Pulmonary artery endothelial cell (primary cell): ENCODE measurements around the gene MGP. TPM values are rescaled to one million over a fixed set of nuclear protein-coding genes. Genes with fewer than 3 reads are reported as not detected.

Experiments used
- DNase-seq: peaks from one replicate; pipeline ENCODE4 v3.0.0-alpha.2; 2011; ENCODE audit warnings: low read depth, low spot score
- total RNA-seq: library from RNA; depleted of rRNA; stranded (reverse); fragments of >200 nt; gene quantifications from 2 replicates; pipeline ENCODE4 v1.2.3, GENCODE V29; 2014

Gene MGP
- total RNA-seq, 1 donor from 2014 or later = 196 TPM

DNA sequence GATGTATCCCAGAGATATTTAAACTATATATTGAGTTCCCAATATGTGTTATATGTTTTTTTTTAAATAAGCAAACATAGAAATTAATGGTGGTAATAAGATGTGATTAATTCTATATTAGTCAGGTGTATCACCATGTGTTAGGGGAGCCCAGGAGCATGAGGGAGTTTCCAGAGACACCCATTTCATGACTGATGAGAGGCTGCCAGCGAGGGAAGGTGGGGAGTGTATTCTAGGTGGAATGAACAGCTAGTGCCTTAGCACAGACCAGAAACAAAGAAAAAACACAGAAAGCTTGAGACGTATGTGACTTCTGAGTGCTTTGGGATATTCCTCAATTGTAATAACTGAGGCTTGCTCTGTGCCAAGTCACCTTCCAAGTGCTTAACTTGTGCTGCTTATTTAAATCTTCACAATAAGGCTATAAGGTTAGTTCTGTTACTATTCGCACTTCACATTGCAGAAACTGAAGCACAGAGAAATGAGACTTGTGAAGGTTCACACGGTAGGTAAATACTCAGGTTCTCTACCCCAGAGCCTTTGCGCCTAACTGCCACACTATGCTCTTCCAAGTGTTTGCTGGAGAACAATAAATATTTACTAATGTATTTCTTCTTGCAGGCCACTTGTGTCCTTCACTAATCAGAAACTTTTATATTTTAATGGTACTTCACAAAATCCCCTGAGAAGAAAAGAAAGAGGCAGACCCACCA, 17.9 kb upstream of the MGP start:
- DNase-seq = no peak

DNA sequence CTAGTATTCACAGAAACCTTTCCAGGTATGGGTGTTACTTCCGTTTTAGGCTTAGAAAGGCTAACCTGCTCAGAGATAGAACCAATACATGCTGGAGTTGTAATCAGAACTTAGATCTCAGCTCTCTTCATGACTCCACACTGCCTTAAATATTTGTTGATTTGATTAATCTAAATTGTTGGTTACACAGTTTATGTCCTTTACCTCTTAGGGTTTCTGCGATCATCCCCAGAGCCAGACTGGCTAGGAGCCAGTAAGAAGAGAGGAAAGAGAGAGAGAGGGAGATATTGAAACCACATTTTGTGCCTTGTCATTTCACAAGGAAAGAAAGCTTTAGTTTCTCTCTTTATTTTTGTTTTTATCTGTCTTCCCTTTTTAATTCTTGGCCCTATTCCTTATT, 16.8 kb upstream of the MGP start:
- DNase-seq = no peak

DNA sequence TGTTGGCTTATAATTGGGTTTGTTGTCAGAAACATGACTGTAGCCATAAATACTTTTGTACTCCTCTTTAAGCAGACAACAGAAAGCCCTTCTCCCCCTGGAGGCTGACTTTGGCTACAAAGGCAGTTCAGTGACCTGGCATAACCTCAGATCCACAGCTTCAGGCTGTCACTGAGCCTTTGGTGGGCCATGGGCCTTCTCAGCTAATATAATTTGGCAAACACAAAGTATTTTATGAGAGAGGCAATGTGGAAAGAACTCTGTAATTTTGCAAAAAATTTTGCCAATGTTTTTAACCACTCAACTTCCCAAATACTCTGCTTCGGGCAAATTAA, 15.5 kb upstream of the MGP start:
- no peak for DNase-seq

DNA sequence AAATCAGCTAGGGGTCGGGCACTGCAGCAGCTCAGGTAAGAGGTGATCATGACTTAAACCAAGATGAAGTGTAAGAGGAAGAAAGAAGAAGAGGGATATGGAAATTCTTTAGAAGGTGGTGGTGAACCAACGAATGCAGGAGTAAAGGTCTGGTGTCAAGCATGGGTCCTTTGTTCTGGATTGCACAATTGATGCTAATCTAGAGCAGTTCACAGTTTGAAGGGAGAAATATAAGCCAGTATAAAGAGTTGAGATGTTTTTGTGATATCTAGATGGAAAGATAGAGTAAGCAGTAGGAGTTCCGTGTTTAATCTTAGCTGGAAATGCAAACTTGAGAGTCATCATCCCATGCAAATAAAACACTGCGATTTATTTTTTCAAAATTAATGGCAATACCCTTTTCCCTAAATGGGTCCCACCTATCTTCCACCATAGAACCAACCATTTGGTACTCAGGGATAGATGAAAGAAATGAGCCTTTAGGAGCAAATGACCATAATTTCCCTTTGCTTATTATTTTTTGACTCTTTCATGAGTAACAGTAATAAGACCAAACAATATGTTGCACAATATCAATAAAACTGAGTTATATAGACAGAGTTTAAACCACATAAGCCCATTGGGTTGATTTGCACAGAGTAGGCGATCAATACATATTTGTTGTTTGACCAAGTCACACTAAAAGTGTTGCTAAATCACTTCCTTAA, 15.0 kb upstream of the MGP start:
- no peak for DNase-seq

DNA sequence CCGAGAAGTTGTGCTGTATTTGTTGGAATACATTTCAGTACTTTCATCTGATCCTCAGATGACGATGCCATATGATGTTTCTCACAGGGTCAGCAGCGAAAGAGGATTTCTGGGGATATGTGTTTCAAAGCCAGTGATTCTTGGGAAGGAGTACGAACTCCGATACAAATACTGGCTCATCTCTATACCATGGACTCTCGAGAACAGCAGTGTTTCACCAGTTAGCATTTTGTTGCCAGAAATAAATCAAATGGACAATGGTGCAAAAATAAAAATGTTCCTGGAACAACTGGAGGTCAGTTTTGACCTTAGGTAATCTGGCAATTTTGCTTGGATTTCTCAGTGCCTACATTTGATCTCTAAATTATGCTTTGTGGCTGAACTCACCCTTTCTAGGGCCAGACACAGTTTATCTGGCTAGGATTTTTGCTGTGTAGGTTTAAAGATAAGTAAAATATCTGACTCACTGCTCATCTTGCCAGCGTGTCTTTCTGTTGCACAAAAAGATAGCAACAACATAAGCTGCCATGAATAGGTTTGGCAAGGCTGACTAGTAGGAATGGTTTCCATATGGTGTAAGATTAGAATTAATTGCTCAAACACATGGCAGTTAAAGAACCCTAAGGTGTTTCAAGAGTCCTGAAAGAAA, 11.0 kb upstream of the MGP start:
- DNase-seq = no peak

DNA sequence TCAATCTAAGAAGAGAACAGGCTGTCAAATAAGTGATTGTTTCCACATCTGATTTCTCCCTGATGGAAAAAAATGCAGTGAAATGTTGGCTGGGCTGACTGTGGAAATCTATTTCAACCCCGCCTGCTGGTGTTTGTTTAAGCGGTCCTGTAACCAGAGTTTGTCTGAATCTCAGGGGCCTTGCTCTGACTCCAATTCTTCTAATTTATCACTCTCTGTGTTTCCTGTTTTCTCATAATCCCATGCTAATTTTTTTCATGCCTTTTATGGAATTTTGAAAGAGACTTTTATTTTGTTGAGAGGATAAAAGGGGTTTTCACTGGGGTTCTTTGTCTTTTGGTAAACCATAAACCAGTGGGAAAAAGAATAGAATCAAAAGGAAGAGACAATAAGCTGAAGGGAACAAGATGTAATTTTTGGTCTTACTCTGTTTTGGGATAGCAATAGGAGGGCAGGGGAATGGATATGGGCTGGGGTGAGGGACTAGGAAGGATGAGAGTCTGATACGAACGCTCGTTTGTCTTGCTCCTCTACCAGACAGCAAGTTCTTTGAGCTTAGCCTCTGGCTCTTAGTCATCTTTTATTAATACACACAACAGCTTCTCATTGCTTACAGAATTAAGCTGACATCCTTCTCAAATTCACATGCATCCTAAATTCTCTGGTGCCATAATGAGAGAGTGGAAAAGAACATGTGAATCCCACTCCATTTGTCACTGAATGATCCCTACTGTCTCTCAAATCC, 8.0 kb upstream of the MGP start:
- DNase-seq = no peak

DNA sequence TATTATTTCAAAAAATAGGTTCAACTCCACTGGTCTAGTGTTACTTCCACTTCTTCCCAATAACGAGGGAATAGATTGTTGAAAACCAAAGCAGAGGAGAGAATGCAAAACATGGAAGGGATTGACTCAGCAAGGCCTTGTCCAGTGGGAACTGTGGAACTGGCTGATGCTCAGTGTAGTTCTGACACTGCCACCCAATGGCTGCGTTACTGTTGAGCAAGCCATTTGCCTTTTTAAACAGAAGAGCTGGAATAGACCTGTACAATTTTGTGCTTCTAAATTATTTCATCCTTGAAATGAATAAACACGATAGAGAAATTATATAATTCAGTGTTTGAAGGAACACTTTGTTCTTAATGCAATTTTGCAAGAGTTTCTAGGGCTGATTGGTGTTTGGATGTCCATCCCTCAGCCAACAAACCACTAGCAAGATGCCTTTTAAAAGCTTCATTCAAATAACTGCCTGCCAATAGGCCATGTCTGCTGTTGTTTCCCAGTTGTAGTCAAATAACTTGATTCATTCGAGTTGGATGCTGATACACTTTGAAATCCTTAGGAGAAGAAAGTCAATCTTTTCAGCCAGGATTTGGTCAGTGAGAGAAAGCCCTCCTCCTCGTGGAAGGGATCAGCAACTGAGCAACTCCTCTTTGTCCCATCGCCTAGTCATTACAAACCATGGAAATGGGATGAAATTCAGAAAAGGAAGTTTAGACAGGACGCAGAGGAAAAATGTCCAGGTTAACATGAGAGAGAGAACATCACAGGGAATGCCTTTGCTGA, 7.3 kb upstream of the MGP start:
- no peak for DNase-seq

DNA sequence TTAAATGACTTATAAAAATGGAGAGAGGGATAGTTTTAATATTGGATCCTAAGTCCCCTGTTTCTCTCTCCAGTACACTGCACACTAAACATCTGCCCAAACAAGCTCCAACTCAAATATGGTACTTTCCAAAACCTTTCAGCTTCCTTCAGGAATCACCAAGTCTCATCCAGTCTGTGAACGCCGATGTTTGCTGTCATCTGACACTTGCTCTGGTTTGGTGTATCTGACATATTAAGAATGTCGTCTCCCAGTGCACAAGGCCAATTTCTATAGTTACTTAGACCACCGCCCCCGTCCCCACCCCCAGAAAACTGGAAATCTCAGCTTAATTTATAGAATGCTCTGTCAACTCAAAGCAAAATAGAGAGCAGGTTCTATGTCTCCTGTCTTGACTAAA, 5.0 kb upstream of the MGP start:
- DNase-seq = no peak

DNA sequence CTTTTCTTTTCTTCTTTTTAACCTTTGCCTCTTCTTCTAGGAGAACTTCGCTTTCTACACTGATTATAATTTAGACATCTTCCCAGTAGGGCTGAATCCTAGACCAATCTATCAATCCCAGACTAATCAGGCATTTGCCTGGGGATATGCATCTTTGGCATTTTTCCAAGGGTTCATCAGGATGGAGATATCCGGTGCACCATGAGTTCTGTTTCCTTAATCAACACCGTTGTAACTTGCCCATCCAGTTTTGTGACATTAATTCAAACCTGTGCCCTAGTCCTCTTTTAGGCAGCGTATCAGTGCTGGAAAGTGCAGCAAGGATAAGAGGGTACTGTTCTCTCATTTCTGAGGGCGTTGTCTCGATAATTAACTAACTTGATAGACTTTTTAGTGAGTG, 617 bp upstream of the MGP start:
- no peak for DNase-seq

DNA sequence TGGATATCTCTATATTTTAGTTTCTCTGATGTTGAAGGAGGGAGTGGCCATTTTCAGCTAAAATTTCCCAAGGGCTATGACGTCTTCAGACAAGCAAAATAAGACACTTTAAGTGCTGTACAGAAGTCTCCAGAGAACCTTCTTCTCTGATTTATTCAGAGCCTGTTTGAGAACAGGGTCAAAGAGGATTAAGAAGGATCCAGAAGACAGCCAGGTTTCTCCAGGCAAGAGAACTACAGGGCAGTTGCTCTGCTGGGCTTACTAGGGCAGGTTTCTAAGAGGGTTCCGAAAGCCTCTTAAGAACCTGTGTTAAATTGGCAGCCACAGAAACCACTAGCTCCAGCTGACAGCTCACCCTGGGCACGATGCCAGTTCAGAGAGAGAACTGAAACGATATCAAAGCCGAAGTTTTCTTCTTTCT, 1.2 kb downstream of the MGP start:
- DNase-seq = peak; percentile 60

DNA sequence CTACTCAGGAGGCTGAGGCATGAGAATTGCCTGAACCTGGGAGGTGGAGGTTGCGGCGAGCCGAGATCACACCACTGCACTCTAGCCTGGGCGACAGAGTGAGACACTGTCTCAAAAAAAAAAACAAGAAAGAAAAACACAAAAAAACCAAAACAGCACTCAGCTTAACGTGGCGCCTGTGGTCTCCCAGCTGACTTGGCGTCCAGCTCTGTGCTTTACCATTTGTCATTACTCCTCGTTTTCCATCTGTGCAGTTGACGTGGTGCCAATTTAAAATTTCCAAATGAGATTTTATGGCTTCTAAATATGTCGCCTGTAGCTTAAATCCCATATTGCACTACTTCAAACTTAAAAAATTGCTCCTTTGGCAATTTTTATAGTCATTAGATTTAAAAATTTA, 2.0 kb downstream of the MGP start:
- DNase-seq = no peak

DNA sequence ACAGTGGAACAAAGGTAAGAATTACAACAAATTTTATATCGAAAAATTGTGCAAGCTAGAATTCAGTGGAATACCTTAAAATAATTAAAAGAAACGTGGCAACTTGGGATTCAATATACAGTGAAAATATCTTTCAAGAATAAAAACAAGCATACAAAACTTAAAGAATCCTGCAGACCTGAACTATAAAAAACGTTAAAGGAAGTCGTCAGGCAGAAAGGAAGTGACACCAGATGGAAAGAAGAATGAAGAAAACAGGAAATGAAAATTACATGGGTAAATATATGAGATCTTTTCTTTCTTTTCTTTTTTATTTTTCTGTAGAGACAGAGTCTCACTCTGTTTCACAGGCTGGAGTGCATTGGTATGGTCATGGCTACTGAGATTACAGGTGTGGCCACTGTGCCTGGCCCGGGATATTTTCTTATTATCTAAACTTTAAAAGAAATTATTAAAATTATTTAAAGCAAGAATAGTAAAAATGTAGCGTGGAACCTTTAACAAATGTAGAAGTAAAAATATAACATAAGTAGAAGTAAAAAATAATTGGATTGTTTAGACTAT, 4.7 kb downstream of the MGP start:
- DNase-seq = no peak

DNA sequence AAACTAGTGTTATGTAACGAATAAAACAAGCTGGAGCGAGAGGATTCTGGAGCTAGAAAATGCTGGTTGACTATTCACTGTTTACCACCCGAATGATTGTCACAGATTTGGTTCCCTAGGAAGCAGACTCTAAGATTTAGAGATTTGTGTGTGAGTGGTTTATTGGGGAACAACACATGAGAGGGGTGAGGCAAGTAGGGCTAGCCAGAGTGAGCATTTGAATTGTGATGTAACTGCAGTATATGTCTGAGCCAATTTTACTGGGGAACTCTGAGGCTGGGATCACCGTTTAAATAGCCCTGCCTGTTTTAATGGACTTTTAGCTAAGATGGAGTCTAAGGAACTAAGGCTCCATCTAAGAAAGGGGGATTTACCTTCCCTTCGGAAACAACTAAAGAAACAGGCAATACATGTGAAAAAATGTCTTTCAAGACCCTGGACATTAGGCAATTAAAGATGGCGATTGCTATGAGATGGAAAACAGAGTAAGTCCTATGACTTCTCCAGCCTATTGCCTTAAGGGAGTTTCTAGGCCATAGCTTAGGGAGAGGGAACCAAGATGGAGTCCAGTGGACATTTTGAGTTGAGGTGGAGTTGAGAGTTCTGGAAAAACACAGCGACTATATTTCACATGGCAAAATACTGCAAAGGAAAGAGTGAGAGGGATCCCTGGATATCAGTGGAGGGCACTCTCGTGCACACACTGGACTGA, 6.3 kb downstream of the MGP start:
- DNase-seq = no peak

DNA sequence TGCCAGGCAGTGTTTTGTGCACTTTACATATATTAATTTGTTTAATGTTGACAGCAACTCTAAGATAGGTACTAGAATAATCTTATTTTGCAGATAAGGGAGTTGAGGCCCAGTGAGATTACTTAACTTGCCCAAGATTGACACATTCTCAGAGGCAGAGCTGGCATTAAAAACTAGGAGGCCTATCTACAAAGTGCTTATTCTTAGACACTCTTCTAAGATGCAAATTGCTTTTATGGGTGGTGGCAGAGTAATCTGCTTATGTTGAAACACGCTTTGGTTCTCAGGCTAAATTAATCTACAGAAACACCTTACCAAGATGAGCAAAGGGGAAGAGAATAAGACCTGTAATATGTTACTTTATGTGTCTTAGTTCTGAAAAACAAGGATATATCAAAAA, 7.2 kb downstream of the MGP start:
- DNase-seq = no peak

DNA sequence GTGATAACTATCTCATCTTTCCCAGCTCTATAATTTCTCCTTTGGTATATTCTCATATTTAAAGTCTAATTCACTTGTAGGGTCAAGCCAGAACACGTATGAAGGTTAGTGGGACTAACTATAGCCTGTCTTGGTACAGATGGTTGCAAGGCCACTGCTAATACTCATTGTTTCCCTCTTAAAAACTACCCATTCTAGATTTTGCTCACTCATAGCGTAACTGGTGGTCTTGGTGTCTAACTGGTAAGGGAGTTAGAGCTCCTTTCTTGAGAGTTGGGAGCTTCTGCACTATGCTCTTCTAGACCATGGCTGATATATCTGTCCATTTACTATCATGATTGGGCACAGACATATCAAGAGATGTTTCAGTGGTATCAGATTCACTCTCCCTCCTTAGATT, 8.8 kb downstream of the MGP start:
- DNase-seq = no peak

DNA sequence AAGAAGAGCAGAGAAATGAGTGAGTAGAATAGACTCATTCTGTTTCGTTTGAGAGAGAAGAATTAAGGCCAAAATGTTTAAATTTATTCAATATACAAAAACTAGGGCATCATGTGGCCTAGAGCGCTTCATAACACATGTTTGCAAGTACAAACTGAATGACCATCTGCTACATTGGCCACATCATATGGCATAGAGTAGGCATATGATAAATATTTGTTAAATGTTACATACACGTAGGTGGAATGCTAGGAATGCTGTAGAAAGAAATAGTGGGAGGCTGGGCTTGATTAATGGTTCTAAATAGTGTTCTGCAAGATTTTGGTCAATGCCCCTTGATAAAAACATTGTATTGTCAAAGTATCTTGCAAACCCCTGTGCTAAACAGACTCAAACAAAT, 10.8 kb downstream of the MGP start:
- DNase-seq = no peak

DNA sequence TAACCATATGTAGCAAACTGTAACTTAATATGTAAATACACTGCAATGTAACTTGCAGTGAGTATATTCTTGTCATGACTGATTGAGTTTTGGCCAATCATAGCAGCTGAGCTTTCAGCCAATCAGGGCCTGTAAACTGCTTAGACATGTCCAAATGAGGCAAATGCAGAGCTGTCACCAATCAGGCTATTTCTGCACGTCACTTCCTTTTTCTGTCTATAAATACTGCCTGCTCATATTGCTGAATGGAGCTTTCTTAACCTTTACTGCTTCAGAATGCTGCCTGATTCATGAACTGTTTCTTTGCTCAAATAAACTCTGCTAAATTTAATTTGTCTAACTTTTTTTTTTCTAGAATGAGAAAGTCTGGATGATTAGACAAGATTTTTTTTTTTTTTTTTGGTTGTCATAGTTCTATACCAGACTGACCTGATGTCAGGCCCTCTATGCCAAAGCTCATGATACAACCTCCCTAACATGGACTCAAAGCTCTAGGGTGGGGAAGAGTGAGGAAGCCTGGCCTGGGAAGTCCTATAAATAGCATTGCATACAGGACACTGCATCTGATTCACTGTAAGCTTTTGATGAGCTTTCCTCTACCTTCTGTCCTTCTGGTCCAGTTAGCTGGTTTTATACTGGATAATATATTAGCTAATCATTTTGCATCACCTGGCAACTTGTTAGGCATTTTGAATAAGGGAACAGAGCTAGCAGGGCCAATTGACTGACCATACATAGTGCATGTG, 12.0 kb downstream of the MGP start:
- DNase-seq = no peak

DNA sequence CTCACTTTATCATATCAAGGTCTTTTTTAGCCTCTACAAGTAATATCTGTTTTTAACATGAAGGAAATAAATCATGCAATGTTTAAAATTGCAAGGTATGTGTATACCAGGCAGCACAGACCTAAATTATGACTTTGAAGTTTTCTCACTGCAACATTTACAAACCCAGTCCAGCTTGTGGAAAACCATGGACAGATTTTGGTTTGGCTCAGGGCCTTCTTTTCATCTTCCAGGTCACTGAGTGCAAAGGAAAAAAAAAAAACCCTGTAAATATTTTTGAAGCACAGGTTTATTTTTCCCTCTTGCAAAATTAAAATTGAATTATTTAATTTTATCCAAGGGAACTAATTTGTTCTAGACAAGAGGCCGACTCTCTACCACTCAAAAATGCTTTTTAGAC, 13.8 kb downstream of the MGP start:
- no peak for DNase-seq

DNA sequence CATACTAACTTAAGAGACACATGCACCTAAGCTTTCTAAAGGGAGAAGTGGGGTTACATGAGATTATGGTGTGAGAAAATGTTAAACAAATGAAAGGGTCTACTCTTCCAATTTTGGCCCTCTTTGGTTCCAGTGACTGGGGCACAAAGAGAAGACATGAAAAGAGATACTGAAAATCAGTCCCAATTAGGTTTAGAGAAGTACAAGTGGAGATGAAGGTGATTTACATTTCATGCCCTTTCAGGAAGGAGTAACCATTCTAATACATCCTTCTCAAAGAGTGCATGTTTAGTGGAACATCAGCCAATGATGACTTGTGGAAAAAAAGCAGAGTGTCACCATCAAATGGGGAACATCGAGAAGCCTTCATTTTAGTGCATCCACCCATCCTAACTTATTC, 14.4 kb downstream of the MGP start:
- DNase-seq = no peak
